Measurements from ENCODE around the gene PDE4DIP. TPM values are rescaled to one million over a fixed set of nuclear protein-coding genes. Genes with fewer than 3 reads are reported as not detected.
"Not testable (repeated sequence)": the region's sequence is repeated elsewhere in the genome, so short reads cannot be mapped to it uniquely, and the experiment has no call there.

PDE4DIP gene
- total RNA-seq, 2 experiments from 2014 or later = 37.5 to 52.2 TPM

DNA sequence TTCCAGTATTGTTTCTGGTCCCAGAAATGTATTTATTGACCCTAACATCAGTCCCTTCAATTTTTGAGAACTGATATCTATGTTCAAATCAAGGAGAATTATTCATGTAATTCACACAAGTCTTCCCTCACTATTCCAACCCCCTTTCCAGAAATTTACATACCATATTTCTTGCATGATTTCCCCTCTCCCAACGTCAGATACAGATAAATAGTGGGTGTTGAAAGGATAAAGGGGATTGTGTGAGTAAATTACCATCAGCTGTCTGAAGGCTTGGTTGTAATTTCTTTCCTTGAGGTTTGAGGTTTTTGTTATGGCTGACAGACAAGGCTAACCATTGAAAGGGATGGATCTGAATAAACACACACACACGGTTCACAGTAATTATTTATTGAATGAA, 15.7 kb upstream of the PDE4DIP start:
- H3K4me2 ChIP-seq (ENCODE audit: low read length); H3K9me3 ChIP-seq (ENCODE audit: low read length); H3K4me1 ChIP-seq (ENCODE audit: insufficient read depth, low read length, poor library complexity, severe bottlenecking); H4K20me1 ChIP-seq (ENCODE audit: insufficient read depth, low read length); BruUV-seq (replicated peaks); DNase-seq (ENCODE audit: low spot score); H3K4me3 ChIP-seq (ENCODE audit: low read depth, low read length, poor library complexity, severe bottlenecking); H3K79me2 ChIP-seq (ENCODE audit: insufficient read depth, low read depth, low read length); H2AFZ ChIP-seq (ENCODE audit: low read length); intact Hi-C loops (cut with micrococcal nuclease; ENCODE audit: unreplicated experiment); POLR2A ChIA-PET; H3K36me3 ChIP-seq (ENCODE audit: insufficient read depth, low read length); H3K27ac ChIP-seq (ENCODE audit: low read depth, low read length, poor library complexity, severe bottlenecking); CTCF ChIA-PET (ENCODE audit: unreplicated experiment); H3K9me2 ChIP-seq (ENCODE audit: insufficient read depth, low read length): not testable (repeated sequence)

DNA sequence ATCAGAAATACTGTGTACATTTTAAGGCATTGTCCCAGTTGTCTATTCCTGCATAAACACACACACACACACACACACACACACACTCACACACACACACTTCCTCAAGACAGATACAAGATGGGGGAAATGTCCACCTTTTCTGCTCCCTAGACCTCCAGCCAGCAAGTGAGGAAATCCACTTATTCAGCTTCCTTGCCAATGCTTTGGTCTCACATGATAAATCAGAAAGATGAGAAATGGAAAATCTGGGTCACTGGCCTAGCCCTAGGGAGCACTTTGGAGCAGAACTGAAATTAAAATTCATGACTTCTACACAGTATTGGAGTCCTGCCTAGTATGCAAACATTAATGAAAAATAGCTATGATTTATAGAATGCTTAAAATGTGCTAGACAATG, 15.3 kb upstream of the PDE4DIP start:
- BruUV-seq (replicated peaks); intact Hi-C loops (cut with micrococcal nuclease; ENCODE audit: unreplicated experiment); H2AFZ ChIP-seq (ENCODE audit: low read length); H3K36me3 ChIP-seq (ENCODE audit: insufficient read depth, low read length); H3K4me2 ChIP-seq (ENCODE audit: low read length); H3K4me1 ChIP-seq (ENCODE audit: insufficient read depth, low read length, poor library complexity, severe bottlenecking); POLR2A ChIA-PET; DNase-seq (ENCODE audit: low spot score); H3K4me3 ChIP-seq (ENCODE audit: low read depth, low read length, poor library complexity, severe bottlenecking); H3K9me2 ChIP-seq (ENCODE audit: insufficient read depth, low read length); H3K9me3 ChIP-seq (ENCODE audit: low read length); H3K79me2 ChIP-seq (ENCODE audit: insufficient read depth, low read depth, low read length); CTCF ChIA-PET (ENCODE audit: unreplicated experiment); H4K20me1 ChIP-seq (ENCODE audit: insufficient read depth, low read length); H3K27ac ChIP-seq (ENCODE audit: low read depth, low read length, poor library complexity, severe bottlenecking): not testable (repeated sequence)

DNA sequence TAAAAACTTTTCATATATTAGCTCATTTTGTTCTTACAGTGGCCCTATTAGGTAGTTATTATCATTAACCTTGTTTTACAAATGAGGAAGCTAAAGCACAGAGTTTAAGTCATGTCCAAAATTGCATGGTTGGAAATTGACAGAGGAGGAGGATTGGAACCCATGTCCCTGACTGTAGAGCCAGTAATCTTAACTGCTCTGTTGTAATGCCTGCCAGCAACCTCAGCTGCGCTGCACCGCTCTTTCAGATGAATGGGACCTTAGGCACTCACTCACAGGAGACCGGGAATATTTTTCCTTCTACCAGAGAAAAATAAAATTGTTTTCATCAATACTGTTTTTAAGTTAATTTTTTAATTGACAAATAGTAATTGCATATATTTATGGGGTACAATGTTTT, 14.9 kb upstream of the PDE4DIP start:
- POLR2A ChIA-PET; H3K4me1 ChIP-seq (ENCODE audit: insufficient read depth, low read length, poor library complexity, severe bottlenecking); DNase-seq (ENCODE audit: low spot score); H3K4me3 ChIP-seq (ENCODE audit: low read depth, low read length, poor library complexity, severe bottlenecking); H3K9me3 ChIP-seq (ENCODE audit: low read length); H4K20me1 ChIP-seq (ENCODE audit: insufficient read depth, low read length); BruUV-seq (replicated peaks); H3K9me2 ChIP-seq (ENCODE audit: insufficient read depth, low read length); CTCF ChIA-PET (ENCODE audit: unreplicated experiment); H3K36me3 ChIP-seq (ENCODE audit: insufficient read depth, low read length); H3K79me2 ChIP-seq (ENCODE audit: insufficient read depth, low read depth, low read length); H2AFZ ChIP-seq (ENCODE audit: low read length); H3K4me2 ChIP-seq (ENCODE audit: low read length); H3K27ac ChIP-seq (ENCODE audit: low read depth, low read length, poor library complexity, severe bottlenecking); intact Hi-C loops (cut with micrococcal nuclease; ENCODE audit: unreplicated experiment): not testable (repeated sequence)

DNA sequence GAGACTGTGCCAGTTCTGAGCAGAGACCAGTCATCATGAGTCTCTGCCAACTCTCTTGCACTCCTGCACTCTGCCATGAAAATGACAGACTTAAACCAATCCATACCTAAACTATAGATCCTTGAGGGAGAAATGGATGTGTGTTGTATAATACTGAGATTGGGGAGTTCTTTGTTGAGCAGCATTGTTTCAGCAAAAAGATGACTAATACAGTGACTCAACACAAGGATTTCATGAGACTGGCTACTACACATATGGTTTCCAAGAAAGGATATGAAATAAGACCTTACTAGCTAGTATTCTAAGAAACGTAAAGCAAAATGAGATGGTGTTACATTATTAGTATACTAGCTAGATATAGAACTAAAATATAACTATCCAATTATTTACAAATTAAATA, 3.0 kb upstream of the PDE4DIP start:
- intact Hi-C loops (cut with micrococcal nuclease; ENCODE audit: unreplicated experiment); H3K27ac ChIP-seq (ENCODE audit: low read depth, low read length, poor library complexity, severe bottlenecking); H3K4me2 ChIP-seq (ENCODE audit: low read length); H3K9me2 ChIP-seq (ENCODE audit: insufficient read depth, low read length); H3K9me3 ChIP-seq (ENCODE audit: low read length); H3K36me3 ChIP-seq (ENCODE audit: insufficient read depth, low read length); H3K4me3 ChIP-seq (ENCODE audit: low read depth, low read length, poor library complexity, severe bottlenecking); H4K20me1 ChIP-seq (ENCODE audit: insufficient read depth, low read length); BruUV-seq (replicated peaks); CTCF ChIA-PET (ENCODE audit: unreplicated experiment); DNase-seq (ENCODE audit: low spot score); POLR2A ChIA-PET; H3K79me2 ChIP-seq (ENCODE audit: insufficient read depth, low read depth, low read length); H2AFZ ChIP-seq (ENCODE audit: low read length); H3K4me1 ChIP-seq (ENCODE audit: insufficient read depth, low read length, poor library complexity, severe bottlenecking): not testable (repeated sequence)

DNA sequence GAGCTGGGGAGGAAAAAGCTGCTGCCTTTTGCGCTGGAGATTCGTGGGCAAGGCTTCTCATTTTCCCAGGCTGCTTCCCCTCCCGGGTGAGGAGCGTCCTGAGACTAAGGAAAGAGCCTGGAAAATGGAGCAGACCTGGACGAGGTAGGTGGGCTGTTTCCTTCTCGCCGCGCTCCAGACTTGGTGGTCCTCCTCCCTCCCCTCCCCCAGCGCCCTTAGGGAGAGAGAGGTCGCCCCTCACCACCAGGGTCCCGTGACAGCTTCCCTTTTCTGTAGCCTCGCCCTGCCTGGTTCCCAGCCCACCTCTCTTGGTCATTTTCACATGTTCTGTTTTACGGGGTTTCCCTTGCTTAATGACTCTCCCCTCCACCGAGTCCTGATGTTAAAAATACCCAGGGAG, 423 bp downstream of the PDE4DIP start:
- BruUV-seq (replicated peaks); H3K36me3 ChIP-seq (ENCODE audit: insufficient read depth, low read length); H3K9me3 ChIP-seq (ENCODE audit: low read length); H3K27ac ChIP-seq (ENCODE audit: low read depth, low read length, poor library complexity, severe bottlenecking); H2AFZ ChIP-seq (ENCODE audit: low read length); H3K79me2 ChIP-seq (ENCODE audit: insufficient read depth, low read depth, low read length); intact Hi-C loops (cut with micrococcal nuclease; ENCODE audit: unreplicated experiment); DNase-seq (ENCODE audit: low spot score); H4K20me1 ChIP-seq (ENCODE audit: insufficient read depth, low read length); H3K4me1 ChIP-seq (ENCODE audit: insufficient read depth, low read length, poor library complexity, severe bottlenecking); CTCF ChIA-PET (ENCODE audit: unreplicated experiment); POLR2A ChIA-PET; H3K4me2 ChIP-seq (ENCODE audit: low read length); H3K4me3 ChIP-seq (ENCODE audit: low read depth, low read length, poor library complexity, severe bottlenecking); H3K9me2 ChIP-seq (ENCODE audit: insufficient read depth, low read length): not testable (repeated sequence)

DNA sequence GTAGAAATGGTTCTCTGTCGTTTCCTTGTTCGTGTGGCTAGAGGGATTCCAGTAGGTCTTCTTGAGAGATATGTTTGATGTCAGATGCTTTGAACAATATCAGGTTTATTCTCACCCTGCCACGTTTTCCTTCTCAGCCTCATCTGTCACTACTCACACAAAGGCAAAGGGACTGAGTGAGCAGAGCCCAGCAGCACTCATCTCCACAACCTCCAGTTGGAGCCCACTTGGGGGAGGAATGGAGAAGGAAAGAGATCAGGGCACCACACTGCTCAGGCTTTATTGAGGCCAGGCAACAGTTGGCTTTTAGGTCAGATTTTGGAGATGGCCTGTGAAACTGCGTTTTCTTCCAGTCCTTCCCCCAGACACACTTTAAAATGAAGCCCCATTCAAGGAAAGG, 840 bp downstream of the PDE4DIP start:
- BruUV-seq (replicated peaks); H3K79me2 ChIP-seq (ENCODE audit: insufficient read depth, low read depth, low read length); H3K9me3 ChIP-seq (ENCODE audit: low read length); H3K9me2 ChIP-seq (ENCODE audit: insufficient read depth, low read length); DNase-seq (ENCODE audit: low spot score); POLR2A ChIA-PET; H3K4me1 ChIP-seq (ENCODE audit: insufficient read depth, low read length, poor library complexity, severe bottlenecking); H2AFZ ChIP-seq (ENCODE audit: low read length); H3K4me3 ChIP-seq (ENCODE audit: low read depth, low read length, poor library complexity, severe bottlenecking); CTCF ChIA-PET (ENCODE audit: unreplicated experiment); H4K20me1 ChIP-seq (ENCODE audit: insufficient read depth, low read length); intact Hi-C loops (cut with micrococcal nuclease; ENCODE audit: unreplicated experiment); H3K27ac ChIP-seq (ENCODE audit: low read depth, low read length, poor library complexity, severe bottlenecking); H3K4me2 ChIP-seq (ENCODE audit: low read length); H3K36me3 ChIP-seq (ENCODE audit: insufficient read depth, low read length): not testable (repeated sequence)

DNA sequence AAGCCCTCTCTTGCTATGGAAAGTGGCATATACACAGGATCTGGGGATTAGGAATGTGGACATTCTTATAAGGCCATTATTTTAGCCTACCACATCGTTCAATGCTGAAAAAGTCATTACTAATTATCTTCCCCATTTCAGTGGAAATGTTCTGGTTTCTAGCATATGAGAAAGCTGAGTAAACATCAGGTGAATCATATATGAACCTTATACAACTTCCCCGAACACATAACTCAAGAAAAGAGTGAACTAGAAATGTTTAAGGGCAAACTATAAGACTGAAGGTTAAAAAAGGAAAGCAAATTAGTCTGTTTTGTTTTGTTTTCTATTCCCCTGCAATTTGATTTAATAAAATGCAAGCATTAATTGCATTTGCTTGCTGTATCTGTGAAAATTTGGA, 6.1 kb downstream of the PDE4DIP start:
- CTCF ChIA-PET (ENCODE audit: unreplicated experiment); H3K9me3 ChIP-seq (ENCODE audit: low read length); intact Hi-C loops (cut with micrococcal nuclease; ENCODE audit: unreplicated experiment): not testable (repeated sequence)

More for the DNA sequence above, 6.1 kb downstream of the PDE4DIP start:
- H3K4me1 ChIP-seq (ENCODE audit: insufficient read depth, low read length, poor library complexity, severe bottlenecking); H3K9me2 ChIP-seq (ENCODE audit: insufficient read depth, low read length); H3K79me2 ChIP-seq (ENCODE audit: insufficient read depth, low read depth, low read length); H3K27ac ChIP-seq (ENCODE audit: low read depth, low read length, poor library complexity, severe bottlenecking); H3K4me2 ChIP-seq (ENCODE audit: low read length); DNase-seq (ENCODE audit: low spot score); H4K20me1 ChIP-seq (ENCODE audit: insufficient read depth, low read length); POLR2A ChIA-PET; H3K4me3 ChIP-seq (ENCODE audit: low read depth, low read length, poor library complexity, severe bottlenecking); H2AFZ ChIP-seq (ENCODE audit: low read length); H3K36me3 ChIP-seq (ENCODE audit: insufficient read depth, low read length); BruUV-seq (replicated peaks): not testable (repeated sequence)
